PC-3 (cell line): Measurements from ENCODE around the gene XPO5. TPM values are rescaled to one million over a fixed set of nuclear protein-coding genes. Genes with fewer than 3 reads are reported as not detected.

Source experiments
- ATAC-seq: fragments of 200-7000 bp; cut with Tn5 transposase; 2 replicates; pipeline ENCODE4 v1.9.1; 2020; ENCODE audit warnings: mild to moderate bottlenecking, moderate library complexity
- BruUV-seq: library from RNA; stranded (reverse); fragments of 400-500 nt; replicated peaks from 2 replicates; lab custom pipeline; 2021; lab: Mats Ljungman, UMichigan
- CTCF ChIA-PET: fragments of 300-600 bp; sonication (Branson Sonifier 250); formaldehyde crosslinking; loops from one replicate; lab custom pipeline; 2022; ENCODE audit warnings: antibody characterized with exemption; lab: Charles Lee
- POLR2A ChIA-PET: fragments of 300-600 bp; sonication (Branson Sonifier 250); formaldehyde crosslinking; loops from one replicate; lab custom pipeline; 2022; ENCODE audit warnings: antibody characterized with exemption; ENCODE audit not compliant: unreplicated experiment; lab: Charles Lee
- DNase-seq: peaks from one replicate; pipeline ENCODE4 v3.0.0-alpha.2; 2015
- H2AFZ ChIP-seq: fragments of 300-600 bp; sonication (generic); 2 replicates; pipeline ENCODE4 v1.6.0; 2016; ENCODE audit warnings: antibody characterized with exemption, low read length
- H3F3A ChIP-seq: fragments of 300-600 bp; sonication (generic); one replicate; pipeline ENCODE4 v1.6.0; 2017; ENCODE audit warnings: antibody characterized with exemption, low read length, control low read depth, mild to moderate bottlenecking; ENCODE audit not compliant: unreplicated experiment
- H3K27ac ChIP-seq: fragments of 300-600 bp; sonication (generic); 2 replicates; pipeline ENCODE4 v1.5.1; 2016; ENCODE audit warnings: mild to moderate bottlenecking, low read length
- H3K27me3 ChIP-seq: fragments of 300-600 bp; sonication (generic); 2 replicates; pipeline ENCODE4 v1.6.1; 2016; ENCODE audit warnings: low read length, mixed read lengths
- H3K36me3 ChIP-seq: fragments of 300-600 bp; sonication (generic); 2 replicates; pipeline ENCODE4 v1.6.1; 2016; ENCODE audit warnings: low read depth, mixed run types, low read length, mixed read lengths
- H3K4me1 ChIP-seq: fragments of 300-600 bp; sonication (generic); 2 replicates; pipeline ENCODE4 v1.5.1; 2016; ENCODE audit warnings: low read length; ENCODE audit not compliant: insufficient read depth
- H3K4me2 ChIP-seq: fragments of 300-600 bp; sonication (generic); 2 replicates; pipeline ENCODE4 v1.6.0; 2016; ENCODE audit warnings: low read length
- H3K4me3 ChIP-seq: fragments of 300-600 bp; sonication (generic); 2 replicates; pipeline ENCODE4 v1.5.1; 2016; ENCODE audit warnings: mild to moderate bottlenecking, low read length, mixed read lengths
- H3K79me2 ChIP-seq: fragments of 300-600 bp; sonication (generic); 2 replicates; pipeline ENCODE4 v1.6.1; 2017; ENCODE audit warnings: low read length, mixed read lengths
- H3K9ac ChIP-seq: fragments of 300-600 bp; sonication (generic); 2 replicates; pipeline ENCODE4 v1.6.0; 2016; ENCODE audit warnings: mild to moderate bottlenecking, low read length
- H3K9me2 ChIP-seq: fragments of 300-600 bp; sonication (generic); replicated peaks from 2 replicates; pipeline ENCODE4 v1.6.1; 2016; ENCODE audit warnings: mixed run types, low read length, mixed read lengths
- H3K9me3 ChIP-seq: fragments of 300-600 bp; sonication (generic); 2 replicates; pipeline ENCODE4 v1.6.1; 2016; ENCODE audit warnings: low read length, mixed read lengths
- H4K20me1 ChIP-seq: fragments of 300-600 bp; sonication (generic); 2 replicates; pipeline ENCODE4 v1.6.1; 2016; ENCODE audit warnings: low read length, mixed read lengths
- CTCF ChIP-seq: fragments of 300-600 bp; sonication (generic); conservative IDR thresholded peaks from 2 replicates; pipeline ENCODE4 v1.5.1; 2017; ENCODE audit warnings: antibody characterized with exemption, low read depth, mild to moderate bottlenecking, low read length
- EZH2 ChIP-seq: fragments of 300-600 bp; sonication (generic); IDR thresholded peaks from one replicate; pipeline ENCODE4 v1.6.1; 2017; ENCODE audit warnings: antibody characterized with exemption, mild to moderate bottlenecking, low read length; ENCODE audit not compliant: unreplicated experiment
- EZH2phosphoT487 ChIP-seq: fragments of 300-600 bp; sonication (generic); IDR thresholded peaks from 2 replicates; pipeline ENCODE4 v1.6.1; 2018; ENCODE audit warnings: mild to moderate bottlenecking, antibody characterized with exemption, low read length, borderline replicate concordance
- intact Hi-C: fragments of 100-400 bp; cut with micrococcal nuclease; formaldehyde crosslinking; loops from 2 replicates; pipeline ENCODE4 v1.9.0; 2023
- total RNA-seq: library from RNA; depleted of rRNA; stranded (reverse); fragments of >200 nt; gene quantifications from 2 replicates; pipeline ENCODE4 v1.2.3, GENCODE V29; 2014

XPO5 gene
- total RNA-seq, 1 experiment from 2014 or later = 42.3 TPM

- H4K20me1 ChIP-seq = no peaks in the 10 kb centered on the region
- no peak overlapping the region for H3K9ac ChIP-seq
- CTCF ChIA-PET = no interaction called here
- POLR2A ChIA-PET = no interaction called here
- no peak for DNase-seq
- H3K36me3 ChIP-seq = peaks cover 68% of the 10 kb centered on the region
- H3K27ac ChIP-seq = no peak overlapping the region
- no peak overlapping the region for H3K4me3 ChIP-seq
- H3K4me2 ChIP-seq = no peak overlapping the region
- no peak for TF ChIP-seq CTCF
- no peak for TF ChIP-seq EZH2
- TF ChIP-seq EZH2phosphoT487 = no peak
- no peaks in the 10 kb centered on the region for H3K27me3 ChIP-seq
- no peak overlapping the region for H2AFZ ChIP-seq
- no peak for ATAC-seq
- no peaks in the 10 kb centered on the region for H3K79me2 ChIP-seq
- H3F3A ChIP-seq = no peaks in the 10 kb centered on the region
- BruUV-seq = no TSS peak
- intact Hi-C loops = no loop called here
- no peaks in the 10 kb centered on the region for H3K9me2 ChIP-seq
- H3K9me3 ChIP-seq = no peaks in the 10 kb centered on the region
- H3K4me1 ChIP-seq = no peaks in the 10 kb centered on the region
These were observed 28.6 kb downstream of the XPO5 start for GRCh38 chr6:43547222-43547621.

- no peaks in the 10 kb centered on the region for H3K79me2 ChIP-seq
- intact Hi-C loops = no loop called here
- H3K4me2 ChIP-seq = no peak overlapping the region
- H3K27ac ChIP-seq = no peak overlapping the region
- H3K36me3 ChIP-seq = peaks cover 61% of the 10 kb centered on the region
- POLR2A ChIA-PET = no interaction called here
- no peaks in the 10 kb centered on the region for H3K9me2 ChIP-seq
- CTCF ChIA-PET = no interaction called here
- H3K4me1 ChIP-seq = no peaks in the 10 kb centered on the region
- DNase-seq (no peak), ATAC-seq (no peak)
- no peak for TF ChIP-seq EZH2phosphoT487
- no TSS peak for BruUV-seq
- no peak overlapping the region for H3K9ac ChIP-seq
- no peak overlapping the region for H3K4me3 ChIP-seq
- no peaks in the 10 kb centered on the region for H4K20me1 ChIP-seq
- H3K9me3 ChIP-seq = no peaks in the 10 kb centered on the region
- no peaks in the 10 kb centered on the region for H3F3A ChIP-seq
- no peaks in the 10 kb centered on the region for H3K27me3 ChIP-seq
- H2AFZ ChIP-seq = no peak overlapping the region
These were observed 31.4 kb downstream of the XPO5 start for GRCh38 chr6:43544461-43544860.

GRCh38 chr6:43541774-43542471, 33.9 kb downstream of the XPO5 start:
- ChIA-PET POLR2A (no interaction called here), CTCF (no interaction called here)
- H3K9ac ChIP-seq = no peak overlapping the region
- no TSS peak for BruUV-seq
- TF ChIP-seq CTCF = no peak
- no peaks in the 10 kb centered on the region for H3K9me3 ChIP-seq
- H3K9me2 ChIP-seq = no peaks in the 10 kb centered on the region
- H3K4me1 ChIP-seq = no peaks in the 10 kb centered on the region
- H3F3A ChIP-seq = no peaks in the 10 kb centered on the region
- no peak for DNase-seq
- no peaks in the 10 kb centered on the region for H3K79me2 ChIP-seq
- H3K4me3 ChIP-seq = no peak overlapping the region
- ATAC-seq = no peak
- no peak overlapping the region for H2AFZ ChIP-seq
- intact Hi-C loops = no loop called here
- H3K4me2 ChIP-seq = no peak overlapping the region
- no peaks in the 10 kb centered on the region for H4K20me1 ChIP-seq
- no peaks in the 10 kb centered on the region for H3K27me3 ChIP-seq
- no peak overlapping the region for H3K27ac ChIP-seq
- peaks cover 55% of the 10 kb centered on the region for H3K36me3 ChIP-seq
